Spleen (tissue), 11 donors: ENCODE measurements around the gene TAF10. TPM values are rescaled to one million over a fixed set of nuclear protein-coding genes. Genes with fewer than 3 reads are reported as not detected.

Experiments used
- DNase-seq: peaks from one replicate; pipeline ENCODE4 v3.0.0-alpha.2; 2020
- H3K27ac ChIP-seq, 8 donors: fragments of 200-600 bp; sonication (generic) in 7 of 8; 1 replicate in 4 of 8; 2 replicates in 4 of 8; pipeline versions ENCODE4 v1.5.0 to v1.8.0; 2016 to 2021; ENCODE audit warnings: inconsistent platforms in 4 of 8, mild to moderate bottlenecking in 4 of 8, moderate library complexity in 1 of 8
- H3K27me3 ChIP-seq, 7 donors: fragments of 200-600 bp; sonication (generic) in 6 of 7; replicated peaks in 1 of 7; 1 replicate in 4 of 7; 2 replicates in 3 of 7; pipeline versions ENCODE4 v1.5.0 to v1.8.0; 2016 to 2021; ENCODE audit warnings: inconsistent platforms in 3 of 7, mild to moderate bottlenecking in 1 of 7
- H3K36me3 ChIP-seq, 6 donors: fragments of 200-600 bp; sonication (generic) in 5 of 6; 1 replicate in 4 of 6; 2 replicates in 2 of 6; pipeline versions ENCODE4 v1.5.0 to v1.8.0; 2016 to 2021; ENCODE audit warnings: inconsistent platforms in 2 of 6
- H3K4me1 ChIP-seq, 6 donors: fragments of 200-600 bp; sonication (generic) in 5 of 6; 1 replicate in 3 of 6; 2 replicates in 3 of 6; pipeline versions ENCODE4 v1.5.0 to v1.8.0; 2016 to 2021; ENCODE audit warnings: inconsistent platforms in 3 of 6
- H3K4me3 ChIP-seq, 8 donors: fragments of 200-600 bp; sonication (generic) in 7 of 8; 1 replicate in 4 of 8; 2 replicates in 4 of 8; pipeline versions ENCODE4 v1.5.0 to v1.8.0; 2016 to 2021; ENCODE audit warnings: inconsistent platforms in 4 of 8, mild to moderate bottlenecking in 4 of 8, moderate library complexity in 2 of 8
- H3K9me3 ChIP-seq, 8 donors: fragments of 200-600 bp; sonication (generic) in 7 of 8; 1 replicate in 4 of 8; 2 replicates in 4 of 8; pipeline versions ENCODE4 v1.5.0 to v1.8.0; 2016 to 2021; ENCODE audit warnings: inconsistent platforms in 4 of 8
- POLR2A ChIP-seq, 3 donors: fragments of 450-650 bp; IDR thresholded peaks; one replicate each; pipeline ENCODE4 v1.5.1; 2017; ENCODE audit warnings: antibody characterized with exemption in 3 of 3, mild to moderate bottlenecking in 1 of 3
- POLR2AphosphoS5 ChIP-seq, 3 donors: sonication (generic); formaldehyde crosslinking; IDR thresholded peaks; one replicate each; pipeline ENCODE4 v1.5.1; 2017; ENCODE audit warnings: antibody characterized with exemption in 3 of 3
- WGBS, 5 donors: extraction: QIAGEN DNeasy Blood & Tissue Kit in 3 of 5; methylation state at CpG; one replicate each; pipeline versions ENCODE4 v1.1.5 to v1.1.7; 2013 to 2018; 5-methylcytosine and 5-hydroxymethylcytosine counted together
- intact Hi-C: fragments of 100-400 bp; cut with DNase I; formaldehyde crosslinking; loops from one replicate; pipeline ENCODE4 v1.15.0; 2023; ENCODE audit warnings: low total_unique reads
- polyA plus RNA-seq, 3 donors: library from polyadenylated mRNA; stranded (reverse); fragments of 200-250 nt; gene quantifications; one replicate each; pipeline ENCODE4 v1.2.1, GENCODE V29; 2013
- total RNA-seq, 7 donors: library from RNA; depleted of rRNA in 3 of 7; stranded (reverse); fragments of >200 nt in 3 of 7; fragmentation: NEBNext Ultra II Directional in 4 of 7; extraction: Animal tissue kit (Norgen Biotek cat#: 25700) in 4 of 7; gene quantifications; one replicate each; pipeline versions ENCODE4 v1.1.0 to v1.2.1, GENCODE V29; 2016 to 2021
- TF ChIP-seq, protein P1 (sequence below), 11 experiments: fragments of 200-600 bp in 7 of 11; fragments of 450-650 bp in 4 of 11; sonication (generic) in 4 of 11; IDR thresholded peaks in 8 of 11; conservative IDR thresholded peaks in 3 of 11; 1 replicate in 7 of 11; 2 replicates in 4 of 11; pipeline versions ENCODE4 v1.4.0 to v1.8.0; 2016 to 2021; ENCODE audit warnings: antibody characterized with exemption in 11 of 11, inconsistent platforms in 4 of 11, mild to moderate bottlenecking in 1 of 11
- donor health status: healthy with polysubstance abuse.
- donor health status: DM: no; HTN: no; CAD: no; lungs with moderate emphysema.
- donor health status: DM: no; HTN: no; CAD: no.
- donor health status: Bipolar disorder and iron deficiency.
- donor health status: healthy.
- donor health status: DM: no; HTN: no; CAD: no.
- donor health status: DM: yes; HTN: yes; CAD: no.

TAF10 gene
- total and polyA plus RNA-seq, 10 donors, result 103 to 159 (median 144) TPM

- Histone ChIP-seq H3K9me3 (no peaks in the 10 kb centered on the region), H3K4me3 (no peak overlapping the region), H3K36me3 (peaks cover 0 to 34% (median 0%) of the 10 kb centered on the region in 6 donors), H3K27ac (no peak overlapping the region), H3K4me1 (peaks cover 0 to 14% (median 7%) of the 10 kb centered on the region in 6 donors), H3K27me3 (no peaks in the 10 kb centered on the region)
- TF ChIP-seq POLR2A (IDR thresholded peaks at IDR 0.05), result no peak
- TF ChIP-seq POLR2AphosphoS5 (IDR thresholded peaks at IDR 0.05), result peak in 1 of 3 donors; percentile 26
- intact Hi-C loops, result no loop called here
- DNase-seq, result no peak
- WGBS, 5 donors, result 77 to 88% (median 84%) methylated on average over 9 to 10 of the region's 10 CpGs
These were observed 48.3 kb downstream of the TAF10 start for GRCh38 chr11:6563667-6564066.

DNA sequence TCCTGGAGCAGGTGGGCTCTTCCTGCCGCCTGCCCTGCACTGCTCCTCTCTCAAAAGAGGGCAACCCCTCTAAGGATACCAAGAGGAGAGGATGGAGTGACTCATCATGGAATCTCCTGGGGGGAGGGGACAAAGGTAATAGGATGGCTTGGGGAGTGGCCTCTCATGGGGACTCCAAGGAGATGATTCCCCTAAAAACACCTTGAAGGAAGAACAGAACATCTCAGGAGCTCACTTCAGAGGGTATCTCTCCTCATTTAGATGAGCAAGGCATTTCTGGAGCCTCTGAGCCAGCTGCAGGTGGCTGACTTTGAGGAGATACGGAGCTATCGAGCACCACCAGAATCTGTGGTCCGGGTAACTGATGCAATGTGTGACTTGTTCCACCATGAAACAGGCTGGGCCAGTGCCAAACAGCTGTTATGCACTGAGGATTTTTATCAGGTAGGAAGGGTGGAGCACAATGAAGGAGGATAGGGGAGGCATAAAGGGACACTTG, 48.8 kb downstream of the TAF10 start:
- no peak for DNase-seq
- peaks cover 0 to 9% (median 3%) of the 10 kb centered on the region in 6 donors for H3K4me1 ChIP-seq
- TF ChIP-seq, protein P1, sequence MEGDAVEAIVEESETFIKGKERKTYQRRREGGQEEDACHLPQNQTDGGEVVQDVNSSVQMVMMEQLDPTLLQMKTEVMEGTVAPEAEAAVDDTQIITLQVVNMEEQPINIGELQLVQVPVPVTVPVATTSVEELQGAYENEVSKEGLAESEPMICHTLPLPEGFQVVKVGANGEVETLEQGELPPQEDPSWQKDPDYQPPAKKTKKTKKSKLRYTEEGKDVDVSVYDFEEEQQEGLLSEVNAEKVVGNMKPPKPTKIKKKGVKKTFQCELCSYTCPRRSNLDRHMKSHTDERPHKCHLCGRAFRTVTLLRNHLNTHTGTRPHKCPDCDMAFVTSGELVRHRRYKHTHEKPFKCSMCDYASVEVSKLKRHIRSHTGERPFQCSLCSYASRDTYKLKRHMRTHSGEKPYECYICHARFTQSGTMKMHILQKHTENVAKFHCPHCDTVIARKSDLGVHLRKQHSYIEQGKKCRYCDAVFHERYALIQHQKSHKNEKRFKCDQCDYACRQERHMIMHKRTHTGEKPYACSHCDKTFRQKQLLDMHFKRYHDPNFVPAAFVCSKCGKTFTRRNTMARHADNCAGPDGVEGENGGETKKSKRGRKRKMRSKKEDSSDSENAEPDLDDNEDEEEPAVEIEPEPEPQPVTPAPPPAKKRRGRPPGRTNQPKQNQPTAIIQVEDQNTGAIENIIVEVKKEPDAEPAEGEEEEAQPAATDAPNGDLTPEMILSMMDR (IDR thresholded peaks at IDR 0.05 in 8 of 11, conservative IDR thresholded peaks at IDR 0.05 in 3 of 11), result no peak
- TF ChIP-seq POLR2AphosphoS5 (IDR thresholded peaks at IDR 0.05) (no peak), POLR2A (IDR thresholded peaks at IDR 0.05) (no peak)
- no peaks in the 10 kb centered on the region for H3K27me3 ChIP-seq
- H3K4me3 ChIP-seq, result no peak overlapping the region
- no peaks in the 10 kb centered on the region for H3K9me3 ChIP-seq
- 80 to 100% (median 88%) methylated on average over 4 of the region's 4 CpGs for WGBS, 5 donors
- intact Hi-C loops, result no loop called here
- no peak overlapping the region for H3K27ac ChIP-seq
- peaks cover 0 to 37% (median 0%) of the 10 kb centered on the region in 6 donors for H3K36me3 ChIP-seq

DNA sequence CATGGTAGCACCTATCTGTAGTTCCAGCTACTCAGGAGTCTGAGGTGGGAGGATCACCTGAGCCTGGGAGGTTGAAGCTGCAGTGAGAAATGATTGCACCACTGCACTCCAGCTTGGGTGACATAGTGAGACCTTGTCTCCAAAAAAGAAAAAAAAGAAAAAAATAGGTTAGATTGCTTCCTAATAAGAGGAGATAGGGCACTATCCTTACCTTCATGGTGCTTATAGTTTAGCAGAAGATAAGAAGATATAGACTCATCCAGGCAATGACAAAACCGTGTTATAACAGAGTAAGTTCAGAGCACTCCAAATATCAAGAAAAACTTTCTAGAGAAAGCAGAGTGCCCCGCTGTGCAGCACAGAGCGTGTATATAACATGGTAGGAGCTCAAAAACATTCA, 50.7 kb downstream of the TAF10 start:
- Histone ChIP-seq H3K27ac (no peak overlapping the region), H3K36me3 (peaks cover 0 to 36% (median 3%) of the 10 kb centered on the region in 6 donors), H3K4me3 (no peak overlapping the region), H3K4me1 (peaks cover 0 to 8% (median 2%) of the 10 kb centered on the region in 6 donors), H3K9me3 (no peaks in the 10 kb centered on the region), H3K27me3 (no peaks in the 10 kb centered on the region)
- intact Hi-C loops, result no loop called here
- DNase-seq, result no peak
- WGBS, 5 donors, result 90 to 98% (median 94%) methylated on average over 3 of the region's 3 CpGs
- TF ChIP-seq POLR2AphosphoS5 (IDR thresholded peaks at IDR 0.05) (no peak), POLR2A (IDR thresholded peaks at IDR 0.05) (no peak)
- TF ChIP-seq, protein P1 (IDR thresholded peaks at IDR 0.05 in 8 of 11, conservative IDR thresholded peaks at IDR 0.05 in 3 of 11), result no peak

Other genes starting within 250 kb of the TAF10 start
- 10 to 100 TPM; 21.9 to 33.8 (median 27.7) TPM for gene SMPD1, start 221.7 kb downstream of the TAF10 start, total RNA-seq
- 10 to 100 TPM; 23.8 to 28.9 (median 24.2) TPM for gene SMPD1, start 221.7 kb downstream of the TAF10 start, polyA plus RNA-seq
- 10 to 100 TPM; 23.5 to 42.4 (median 27.3) TPM for gene APBB1, start 193.1 kb downstream of the TAF10 start, total RNA-seq
- gene APBB1, start 193.1 kb downstream of the TAF10 start, polyA plus RNA-seq, result 10 to 100 TPM; 18.6 to 25.9 (median 22.2) TPM
- 1 to 10 TPM in 6 of 7 donors, not detected in 1; 1.0 to 3.8 (median 2.8) TPM for gene HPX, start 171.2 kb downstream of the TAF10 start, total RNA-seq
- gene HPX, start 171.2 kb downstream of the TAF10 start, polyA plus RNA-seq, result 1 to 10 TPM in 1 of 3 donors, under 1 TPM in 2; 0.65 to 1.4 (median 0.83) TPM
- 10 to 100 TPM; 11.3 to 27.6 (median 19.9) TPM for gene TRIM3, start 138.3 kb downstream of the TAF10 start, total RNA-seq
- gene TRIM3, start 138.3 kb downstream of the TAF10 start, polyA plus RNA-seq, result 1 to 10 TPM; 6.3 to 8.1 (median 6.8) TPM
- 10 to 100 TPM; 29.8 to 72.7 (median 37.1) TPM for gene ARFIP2, start 130.9 kb downstream of the TAF10 start, total RNA-seq
- gene ARFIP2, start 130.9 kb downstream of the TAF10 start, polyA plus RNA-seq, result 10 to 100 TPM; 23.4 to 36.5 (median 35.8) TPM
- gene TIMM10B, start 130.7 kb downstream of the TAF10 start, total RNA-seq, result 10 to 100 TPM; 32.7 to 71.3 (median 46.9) TPM
- gene TIMM10B, start 130.7 kb downstream of the TAF10 start, polyA plus RNA-seq, result 10 to 100 TPM; 10.7 to 33.8 (median 19.8) TPM
- 10 to 100 TPM; 19.0 to 40.7 (median 27.6) TPM for gene DNHD1, start 114.9 kb downstream of the TAF10 start, total RNA-seq
- gene DNHD1, start 114.9 kb downstream of the TAF10 start, polyA plus RNA-seq, result 10 to 100 TPM in 2 of 3 donors, 1 to 10 TPM in 1; 6.0 to 17.0 (median 15.1) TPM
- 10 to 100 TPM; 17.0 to 26.0 (median 22.7) TPM for gene RRP8, start 8.6 kb downstream of the TAF10 start, total RNA-seq
- gene RRP8, start 8.6 kb downstream of the TAF10 start, polyA plus RNA-seq, result 10 to 100 TPM; 23.7 to 28.4 (median 26.5) TPM
- 100 to 1,000 TPM; 122 to 194 (median 141) TPM for gene ILK, start 8.4 kb downstream of the TAF10 start, total RNA-seq
- gene ILK, start 8.4 kb downstream of the TAF10 start, polyA plus RNA-seq, result 100 to 1,000 TPM in 1 of 3 donors, 10 to 100 TPM in 2; 71.4 to 108 (median 76.5) TPM
- gene TPP1, start 7.2 kb upstream of the TAF10 start, total RNA-seq, result 100 to 1,000 TPM; 159 to 306 (median 232) TPM
- gene TPP1, start 7.2 kb upstream of the TAF10 start, polyA plus RNA-seq, result 10 to 100 TPM; 54.9 to 61.6 (median 60.6) TPM
- 10 to 100 TPM; 29.8 to 58.8 (median 43.4) TPM for gene DCHS1, start 43.6 kb upstream of the TAF10 start, total RNA-seq
- 1 to 10 TPM; 1.9 to 7.6 (median 3.1) TPM for gene DCHS1, start 43.6 kb upstream of the TAF10 start, polyA plus RNA-seq
- 10 to 100 TPM; 31.1 to 74.7 (median 41.1) TPM for gene MRPL17, start 71.1 kb upstream of the TAF10 start, total RNA-seq
- 10 to 100 TPM; 41.7 to 70.2 (median 52.9) TPM for gene MRPL17, start 71.1 kb upstream of the TAF10 start, polyA plus RNA-seq
- gene OR2AG2, start 159.8 kb upstream of the TAF10 start, total RNA-seq, result under 1 TPM in 5 of 7 donors, not detected in 2; 0.15 to 0.34 (median 0.20) TPM
- under 1 TPM in 1 of 3 donors, not detected in 2; 0.03 TPM for gene OR2AG2, start 159.8 kb upstream of the TAF10 start, polyA plus RNA-seq
- under 1 TPM in 2 of 7 donors, not detected in 5; 0.20 to 0.26 TPM for gene OR2AG1, start 170.8 kb upstream of the TAF10 start, total RNA-seq
- not detected for gene OR2AG1, start 170.8 kb upstream of the TAF10 start, polyA plus RNA-seq
- gene OR6A2, start 187.5 kb upstream of the TAF10 start, total RNA-seq, result under 1 TPM; 0.07 to 0.85 (median 0.39) TPM
- not detected for gene OR6A2, start 187.5 kb upstream of the TAF10 start, polyA plus RNA-seq
- gene OR10A5, start 233.5 kb upstream of the TAF10 start, total RNA-seq, result not detected
- gene OR10A5, start 233.5 kb upstream of the TAF10 start, polyA plus RNA-seq, result not detected